C4-2B (cell line): ENCODE measurements around the gene VTI1A.
"Not testable (repeated sequence)": the region's sequence is repeated elsewhere in the genome, so short reads cannot be mapped to it uniquely, and the experiment has no call there.

Experiments
- H3K27ac ChIP-seq: fragments of 450-650 bp; 2 replicates; pipeline ENCODE4 v1.5.1; 2017
- CTCF ChIP-seq: fragments of 450-650 bp; conservative IDR thresholded peaks from 2 replicates; pipeline ENCODE4 v1.5.1; 2017; ENCODE audit warnings: mild to moderate bottlenecking
- ZFX ChIP-seq: fragments of 450-650 bp; IDR thresholded peaks from 2 replicates; pipeline ENCODE4 v1.6.1; 2017

The VTI1A gene

GRCh38 chr10:112589081-112589480, 142.1 kb downstream of the VTI1A start:
- TF ChIP-seq CTCF (no peak), ZFX (no peak)
- H3K27ac ChIP-seq, result no peak overlapping the region

GRCh38 chr10:112590786-112591185, 143.8 kb downstream of the VTI1A start:
- H3K27ac ChIP-seq, result not testable (repeated sequence)

GRCh38 chr10:112593023-112593422, 146.0 kb downstream of the VTI1A start:
- TF ChIP-seq CTCF (no peak), ZFX (no peak)
- H3K27ac ChIP-seq, result no peak overlapping the region

- H3K27ac ChIP-seq, result no peak overlapping the region
- TF ChIP-seq CTCF, result no peak
- no peak for TF ChIP-seq ZFX
These were observed 154.4 kb downstream of the VTI1A start for GRCh38 chr10:112601214-112602090.

- TF ChIP-seq CTCF, result no peak
- TF ChIP-seq ZFX, result no peak
- H3K27ac ChIP-seq, result no peak overlapping the region
These were observed 156.0 kb downstream of the VTI1A start for GRCh38 chr10:112603062-112603461.

- no peak overlapping the region for H3K27ac ChIP-seq
- TF ChIP-seq ZFX, result no peak
These were observed 158.0 kb downstream of the VTI1A start for GRCh38 chr10:112605063-112605462.

- H3K27ac ChIP-seq, result no peak overlapping the region
- no peak for TF ChIP-seq CTCF
- TF ChIP-seq ZFX, result no peak
These were observed 160.5 kb downstream of the VTI1A start for GRCh38 chr10:112607506-112607905.

- TF ChIP-seq ZFX (no peak), CTCF (no peak)
- no peak overlapping the region for H3K27ac ChIP-seq
These were observed 166.6 kb downstream of the VTI1A start for GRCh38 chr10:112613620-112614019.
